LHCN-M2 (cell line): ENCODE results near the gene STON1. TPM values are rescaled to one million over a fixed set of nuclear protein-coding genes. Genes with fewer than 3 reads are reported as not detected.
"Not testable (repeated sequence)": the region's sequence is repeated elsewhere in the genome, so short reads cannot be mapped to it uniquely, and the experiment has no call there.

Source experiments
- DNase-seq: peaks from one replicate; pipeline ENCODE4 v3.0.0-alpha.2; 2012; ENCODE audit warnings: low read depth
- total RNA-seq: library from RNA; depleted of rRNA; stranded (reverse); fragments of >200 nt; gene quantifications from 2 replicates; pipeline ENCODE4 v1.2.3, GENCODE V29; 2014

The STON1 gene
- total RNA-seq, 1 experiment from 2014 or later = 5.0 TPM

- no peak for DNase-seq
Measured at GRCh38 chr2:48527226-48527885, 2.6 kb upstream of the STON1 start.

GRCh38 chr2:48528431-48528830 is 1.5 kb upstream of the STON1 start:
- DNase-seq = no peak

GRCh38 chr2:48529194-48529593 is 760 bp upstream of the STON1 start:
- no peak for DNase-seq

- no peak for DNase-seq
Measured at GRCh38 chr2:48529676-48530032, 300 bp upstream of the STON1 start.

- DNase-seq = peak; percentile 87
Measured at GRCh38 chr2:48531141-48531648, 1.2 kb downstream of the STON1 start.

GRCh38 chr2:48532174-48532573 is 2.2 kb downstream of the STON1 start:
- DNase-seq = no peak

GRCh38 chr2:48532824-48533223 is 2.9 kb downstream of the STON1 start:
- peak; percentile 19 for DNase-seq

- no peak for DNase-seq
Measured at GRCh38 chr2:48534781-48535180, 4.8 kb downstream of the STON1 start.

- DNase-seq = no peak
Measured at GRCh38 chr2:48540237-48540935, 10.4 kb downstream of the STON1 start.

GRCh38 chr2:48541666-48542389 is 11.9 kb downstream of the STON1 start:
- no peak for DNase-seq

- no peak for DNase-seq
Measured at GRCh38 chr2:48543895-48544294, 13.9 kb downstream of the STON1 start.

- DNase-seq = no peak
Measured at GRCh38 chr2:48545244-48545643, 15.3 kb downstream of the STON1 start.

- DNase-seq = no peak
Measured at GRCh38 chr2:48548840-48549239, 18.9 kb downstream of the STON1 start.

GRCh38 chr2:48549972-48550371 is 20.0 kb downstream of the STON1 start:
- DNase-seq = no peak

GRCh38 chr2:48551548-48551947 is 21.6 kb downstream of the STON1 start:
- no peak for DNase-seq

- not testable (repeated sequence) for DNase-seq
Measured at GRCh38 chr2:48555071-48555470, 25.1 kb downstream of the STON1 start.

GRCh38 chr2:48558456-48558855 is 28.5 kb downstream of the STON1 start:
- DNase-seq = no peak

GRCh38 chr2:48560546-48561209 is 30.7 kb downstream of the STON1 start:
- peak; percentile 9 for DNase-seq

GRCh38 chr2:48562281-48562680 is 32.3 kb downstream of the STON1 start:
- no peak for DNase-seq

- DNase-seq = peak; percentile 6
Measured at GRCh38 chr2:48566592-48567310, 36.8 kb downstream of the STON1 start.

GRCh38 chr2:48567671-48568070 is 37.7 kb downstream of the STON1 start:
- DNase-seq = no peak
